Uterus (tissue), 2 donors: ENCODE data around the gene FOXM1.

Experiments
- POLR2A ChIP-seq, 2 donors: fragments of 450-650 bp; IDR thresholded peaks; one replicate each; pipeline ENCODE4 v1.6.1; 2016; ENCODE audit warnings: antibody characterized with exemption in 2 of 2, mild to moderate bottlenecking in 1 of 2, moderate library complexity in 1 of 2
- TF ChIP-seq, protein P1 (sequence below), 4 experiments: fragments of 200-600 bp in 2 of 4; fragments of 450-650 bp in 2 of 4; sonication (generic) in 2 of 4; IDR thresholded peaks; one replicate each; pipeline ENCODE4 v1.5.1; 2016 to 2019; ENCODE audit warnings: antibody characterized with exemption in 4 of 4, mild to moderate bottlenecking in 2 of 4, moderate library complexity in 1 of 4

DNA sequence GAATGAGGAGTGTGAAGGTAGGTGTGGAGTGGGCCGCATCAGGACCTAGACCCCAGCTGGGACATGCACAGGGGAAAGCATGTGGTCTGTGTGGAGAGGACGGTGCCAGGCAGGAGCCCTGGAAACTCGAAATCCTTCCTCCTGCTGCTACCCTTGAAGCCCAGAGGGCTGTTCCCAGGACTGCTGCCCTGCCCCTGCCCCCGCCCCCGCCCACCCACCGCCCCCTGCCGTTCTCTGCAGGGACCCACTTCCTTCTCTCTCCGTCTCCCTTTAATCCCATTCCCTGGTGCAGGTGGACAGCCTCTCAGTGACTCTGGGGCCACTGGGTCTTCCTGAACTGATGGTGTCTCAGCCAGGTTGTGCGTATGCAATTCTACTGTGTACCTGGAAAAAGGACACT is 56.5 kb downstream of the FOXM1 start:
- TF ChIP-seq, protein P1, sequence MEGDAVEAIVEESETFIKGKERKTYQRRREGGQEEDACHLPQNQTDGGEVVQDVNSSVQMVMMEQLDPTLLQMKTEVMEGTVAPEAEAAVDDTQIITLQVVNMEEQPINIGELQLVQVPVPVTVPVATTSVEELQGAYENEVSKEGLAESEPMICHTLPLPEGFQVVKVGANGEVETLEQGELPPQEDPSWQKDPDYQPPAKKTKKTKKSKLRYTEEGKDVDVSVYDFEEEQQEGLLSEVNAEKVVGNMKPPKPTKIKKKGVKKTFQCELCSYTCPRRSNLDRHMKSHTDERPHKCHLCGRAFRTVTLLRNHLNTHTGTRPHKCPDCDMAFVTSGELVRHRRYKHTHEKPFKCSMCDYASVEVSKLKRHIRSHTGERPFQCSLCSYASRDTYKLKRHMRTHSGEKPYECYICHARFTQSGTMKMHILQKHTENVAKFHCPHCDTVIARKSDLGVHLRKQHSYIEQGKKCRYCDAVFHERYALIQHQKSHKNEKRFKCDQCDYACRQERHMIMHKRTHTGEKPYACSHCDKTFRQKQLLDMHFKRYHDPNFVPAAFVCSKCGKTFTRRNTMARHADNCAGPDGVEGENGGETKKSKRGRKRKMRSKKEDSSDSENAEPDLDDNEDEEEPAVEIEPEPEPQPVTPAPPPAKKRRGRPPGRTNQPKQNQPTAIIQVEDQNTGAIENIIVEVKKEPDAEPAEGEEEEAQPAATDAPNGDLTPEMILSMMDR (IDR thresholded peaks at IDR 0.05): no peak
- no peak for TF ChIP-seq POLR2A (IDR thresholded peaks at IDR 0.05)
